Fibroblast of mammary gland (primary cell): ENCODE results near the gene PSMB5.

Source experiments
- DNase-seq: peaks from one replicate; pipeline ENCODE4 v3.0.0-alpha.2; 2010; ENCODE audit warnings: low read depth
- H3K4me3 ChIP-seq: 2 replicates; pipeline ENCODE4 v1.5.1; 2011; ENCODE audit warnings: low read depth, mild to moderate bottlenecking, low read length, moderate library complexity; ENCODE audit not compliant: control insufficient read depth
- TF ChIP-seq, protein P1 (sequence below): conservative IDR thresholded peaks from 2 replicates; pipeline ENCODE4 v1.5.1; 2011; ENCODE audit warnings: low read depth, low read length, inconsistent platforms; ENCODE audit not compliant: control insufficient read depth, insufficient read depth

PSMB5 gene

DNA sequence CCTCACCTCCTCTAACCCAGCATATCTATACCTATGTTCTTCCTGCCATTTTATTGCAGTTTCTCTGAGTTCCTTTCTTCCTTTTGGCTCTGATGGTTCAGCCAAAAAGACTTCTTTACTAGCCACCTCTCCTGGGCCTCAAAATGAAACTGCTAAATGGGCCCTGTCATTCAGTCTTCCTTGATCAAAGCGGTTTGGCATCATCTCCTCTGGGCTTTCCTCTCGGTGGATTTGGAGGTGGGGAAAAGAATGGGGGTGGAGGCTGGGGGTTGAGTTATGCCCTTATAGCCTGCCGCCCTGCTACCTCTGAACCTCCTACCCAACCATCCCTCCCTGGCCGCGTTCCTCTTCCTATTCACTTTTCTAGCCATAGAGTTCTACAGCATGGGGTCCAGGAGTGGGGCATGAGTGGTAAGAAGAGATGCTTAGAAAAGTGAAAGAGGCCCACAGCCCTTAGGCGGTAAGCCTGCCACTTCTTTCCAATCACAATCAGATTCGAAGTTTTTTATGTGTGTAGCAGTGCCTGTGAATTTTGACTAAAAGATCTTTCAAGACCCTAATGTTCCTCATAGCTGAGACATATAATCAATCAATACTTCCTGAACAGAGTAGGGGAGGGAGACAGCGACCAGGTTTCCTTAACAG is 54.8 kb downstream of the PSMB5 start:
- TF ChIP-seq, protein P1, sequence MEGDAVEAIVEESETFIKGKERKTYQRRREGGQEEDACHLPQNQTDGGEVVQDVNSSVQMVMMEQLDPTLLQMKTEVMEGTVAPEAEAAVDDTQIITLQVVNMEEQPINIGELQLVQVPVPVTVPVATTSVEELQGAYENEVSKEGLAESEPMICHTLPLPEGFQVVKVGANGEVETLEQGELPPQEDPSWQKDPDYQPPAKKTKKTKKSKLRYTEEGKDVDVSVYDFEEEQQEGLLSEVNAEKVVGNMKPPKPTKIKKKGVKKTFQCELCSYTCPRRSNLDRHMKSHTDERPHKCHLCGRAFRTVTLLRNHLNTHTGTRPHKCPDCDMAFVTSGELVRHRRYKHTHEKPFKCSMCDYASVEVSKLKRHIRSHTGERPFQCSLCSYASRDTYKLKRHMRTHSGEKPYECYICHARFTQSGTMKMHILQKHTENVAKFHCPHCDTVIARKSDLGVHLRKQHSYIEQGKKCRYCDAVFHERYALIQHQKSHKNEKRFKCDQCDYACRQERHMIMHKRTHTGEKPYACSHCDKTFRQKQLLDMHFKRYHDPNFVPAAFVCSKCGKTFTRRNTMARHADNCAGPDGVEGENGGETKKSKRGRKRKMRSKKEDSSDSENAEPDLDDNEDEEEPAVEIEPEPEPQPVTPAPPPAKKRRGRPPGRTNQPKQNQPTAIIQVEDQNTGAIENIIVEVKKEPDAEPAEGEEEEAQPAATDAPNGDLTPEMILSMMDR = no peak
- no peak for DNase-seq
- peak overlapping the region; percentile 43 for H3K4me3 ChIP-seq

DNA sequence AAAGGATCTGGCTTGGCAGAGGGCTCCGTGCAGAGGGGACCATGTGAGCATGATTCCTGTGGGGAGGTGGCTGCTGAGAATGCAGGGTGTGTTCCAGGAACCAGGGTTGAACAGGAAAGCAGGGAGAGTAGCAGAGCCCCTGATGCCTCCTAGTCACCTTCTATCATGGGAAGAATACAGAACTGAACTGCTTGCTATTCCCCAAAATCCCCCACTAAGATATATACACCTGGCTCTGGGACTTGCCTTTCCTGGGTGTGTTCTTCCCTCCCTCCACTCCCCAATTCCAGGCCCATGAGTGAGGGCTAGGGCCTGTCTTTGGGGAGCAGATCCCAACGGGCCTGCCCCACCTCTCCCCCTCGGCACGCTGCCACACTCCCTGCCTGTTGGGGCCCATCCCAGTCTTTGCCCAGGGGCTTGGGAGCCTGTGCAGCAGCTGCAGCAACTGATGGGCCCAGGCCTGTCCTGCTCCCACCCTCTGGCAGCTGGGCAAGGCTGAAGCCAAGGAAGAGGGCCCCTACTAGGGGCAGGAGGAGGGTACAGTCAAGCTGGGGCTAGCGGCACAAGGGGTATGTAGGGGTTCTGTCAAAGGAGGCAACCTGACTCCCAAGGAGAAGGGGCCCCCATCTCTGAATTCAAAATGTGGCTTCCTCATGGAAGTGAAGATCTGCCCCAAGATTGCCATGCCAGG is 55.6 kb downstream of the PSMB5 start:
- no peak overlapping the region for H3K4me3 ChIP-seq
- TF ChIP-seq, protein P1 = no peak
- no peak for DNase-seq

DNA sequence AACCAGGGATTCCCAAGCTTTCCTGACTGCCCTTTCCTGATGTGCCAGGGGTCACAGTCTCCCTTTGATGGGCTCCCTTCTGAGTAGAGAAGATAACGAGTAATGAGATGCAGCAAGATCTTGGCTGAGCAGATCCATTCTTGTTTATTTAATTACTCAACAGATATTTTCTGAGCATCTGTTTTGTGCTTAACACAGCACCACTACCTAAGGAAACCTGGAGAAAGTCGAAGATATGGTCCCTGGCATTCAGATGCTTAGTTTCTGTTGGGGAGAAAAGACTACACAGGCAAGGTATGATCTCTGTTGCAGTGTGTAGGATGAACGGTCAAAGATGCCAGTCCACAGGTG is 56.2 kb downstream of the PSMB5 start:
- TF ChIP-seq, protein P1 = no peak
- H3K4me3 ChIP-seq = no peak overlapping the region
- DNase-seq = peak; percentile 34

DNA sequence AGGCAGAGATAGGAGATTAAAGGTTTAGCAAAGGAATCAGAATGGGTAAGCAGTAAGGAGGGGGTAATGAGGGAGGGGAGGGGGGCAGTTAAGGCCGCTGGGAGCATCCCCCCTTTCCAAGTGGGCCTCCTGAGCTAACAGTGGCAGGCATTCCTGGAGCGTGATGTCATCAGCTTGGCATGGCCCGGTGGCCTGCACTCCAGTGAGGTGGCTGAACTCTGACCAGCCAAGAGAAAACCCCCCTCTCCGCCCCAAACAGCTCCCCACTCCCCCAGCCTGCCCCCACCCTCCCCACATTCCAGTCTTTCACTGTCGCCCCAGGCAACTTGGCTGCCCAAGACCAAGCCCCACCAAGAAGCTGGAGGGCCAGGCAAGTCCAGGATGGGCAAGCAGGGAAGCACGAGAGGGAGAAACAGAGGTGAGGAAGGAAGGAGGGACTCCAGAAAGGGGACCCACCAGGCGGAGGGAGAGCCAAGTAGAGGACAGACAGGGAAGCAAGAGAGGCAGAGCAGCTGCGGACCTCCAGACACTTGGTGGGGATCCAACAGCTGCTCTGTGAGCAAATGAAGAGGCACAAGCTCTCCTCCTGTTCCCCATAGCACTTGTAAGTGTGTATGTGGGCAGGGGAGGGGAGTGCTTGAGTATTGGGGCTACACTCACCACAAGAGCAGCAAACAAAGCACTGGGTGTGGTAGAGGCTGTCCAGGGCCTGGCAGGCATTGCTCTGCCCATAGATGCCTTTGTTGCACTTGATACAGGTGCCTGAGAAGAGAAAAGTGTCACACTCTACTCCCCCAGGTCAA is 56.8 kb downstream of the PSMB5 start:
- H3K4me3 ChIP-seq = no peak overlapping the region
- peak; percentile 55 for DNase-seq
- TF ChIP-seq, protein P1 = no peak

DNA sequence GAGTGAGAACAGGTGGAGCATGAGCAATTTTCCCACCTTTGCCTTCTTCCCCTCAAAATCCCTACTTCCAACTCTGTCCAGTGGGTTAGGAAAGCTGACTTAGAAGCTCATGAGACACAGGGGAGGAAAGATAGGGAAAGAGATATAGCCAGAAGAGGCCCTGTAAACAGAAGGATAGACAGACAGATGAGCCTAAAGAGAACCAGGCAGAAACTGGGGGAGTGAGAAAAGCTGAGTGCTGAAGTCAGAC is 57.3 kb downstream of the PSMB5 start:
- no peak overlapping the region for H3K4me3 ChIP-seq
- DNase-seq = no peak
- TF ChIP-seq, protein P1 = no peak

DNA sequence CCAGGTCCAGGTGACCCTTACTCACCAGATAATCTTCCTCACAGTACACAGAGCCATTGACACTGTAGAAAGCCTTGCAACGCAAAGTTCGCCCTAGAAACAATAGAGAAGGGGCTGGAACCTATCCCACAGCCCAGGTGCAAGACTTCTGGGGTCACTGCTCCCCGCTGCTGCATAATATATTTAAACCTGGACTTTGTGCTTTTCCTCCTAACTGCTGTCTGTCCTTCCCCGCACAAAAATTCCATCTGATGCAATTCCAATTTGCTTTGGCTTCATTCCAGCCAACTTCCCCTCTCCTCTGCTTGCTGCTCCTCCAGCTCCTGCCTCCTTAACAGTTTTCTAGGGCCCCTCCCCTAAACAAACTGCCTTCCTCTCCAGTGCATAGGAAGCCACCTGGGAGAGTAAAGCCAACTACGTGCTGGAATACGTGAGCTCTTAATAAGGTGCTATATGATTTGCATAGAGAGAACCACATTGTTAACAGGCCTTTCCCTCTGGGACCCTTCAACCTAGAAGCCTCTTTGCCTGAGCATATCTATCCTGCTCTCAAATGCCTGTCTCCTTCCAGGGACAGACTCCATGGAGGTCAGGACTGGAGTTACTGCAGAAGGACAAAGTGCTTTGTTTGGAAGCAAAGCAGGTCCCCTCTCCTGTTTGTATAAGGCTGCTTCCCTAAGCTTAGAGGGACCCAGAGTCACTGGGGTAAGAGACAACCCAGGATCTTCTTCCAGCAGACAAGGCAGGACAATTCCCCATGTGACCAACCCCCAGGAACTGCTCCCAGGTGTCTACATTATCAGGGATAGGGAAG is 57.9 kb downstream of the PSMB5 start:
- TF ChIP-seq, protein P1 = no peak
- peak; percentile 46 for DNase-seq
- H3K4me3 ChIP-seq = no peak overlapping the region
